ENCODE data around the gene IRAK1. TPM values are rescaled to one million over a fixed set of nuclear protein-coding genes. Genes with fewer than 3 reads are reported as not detected.
A peak's percentile ranks its signal among the peaks of the same experiment; 100 is the strongest.

The IRAK1 gene
- total RNA-seq = 89.4 TPM
- long read RNA-seq, transcript IRAK1-204 (14 exons, 2,049 nt) = minor isoform, 21 of 308 reads
- long read RNA-seq, transcript IRAK1-203 (14 exons, 3,666 nt) = major isoform, 114 of 308 reads
- long read RNA-seq, partial matches to known transcripts = 139 of 308 reads
- long read RNA-seq, other reads (novel, unspliced or antisense) = 29 of 308 reads

DNA sequence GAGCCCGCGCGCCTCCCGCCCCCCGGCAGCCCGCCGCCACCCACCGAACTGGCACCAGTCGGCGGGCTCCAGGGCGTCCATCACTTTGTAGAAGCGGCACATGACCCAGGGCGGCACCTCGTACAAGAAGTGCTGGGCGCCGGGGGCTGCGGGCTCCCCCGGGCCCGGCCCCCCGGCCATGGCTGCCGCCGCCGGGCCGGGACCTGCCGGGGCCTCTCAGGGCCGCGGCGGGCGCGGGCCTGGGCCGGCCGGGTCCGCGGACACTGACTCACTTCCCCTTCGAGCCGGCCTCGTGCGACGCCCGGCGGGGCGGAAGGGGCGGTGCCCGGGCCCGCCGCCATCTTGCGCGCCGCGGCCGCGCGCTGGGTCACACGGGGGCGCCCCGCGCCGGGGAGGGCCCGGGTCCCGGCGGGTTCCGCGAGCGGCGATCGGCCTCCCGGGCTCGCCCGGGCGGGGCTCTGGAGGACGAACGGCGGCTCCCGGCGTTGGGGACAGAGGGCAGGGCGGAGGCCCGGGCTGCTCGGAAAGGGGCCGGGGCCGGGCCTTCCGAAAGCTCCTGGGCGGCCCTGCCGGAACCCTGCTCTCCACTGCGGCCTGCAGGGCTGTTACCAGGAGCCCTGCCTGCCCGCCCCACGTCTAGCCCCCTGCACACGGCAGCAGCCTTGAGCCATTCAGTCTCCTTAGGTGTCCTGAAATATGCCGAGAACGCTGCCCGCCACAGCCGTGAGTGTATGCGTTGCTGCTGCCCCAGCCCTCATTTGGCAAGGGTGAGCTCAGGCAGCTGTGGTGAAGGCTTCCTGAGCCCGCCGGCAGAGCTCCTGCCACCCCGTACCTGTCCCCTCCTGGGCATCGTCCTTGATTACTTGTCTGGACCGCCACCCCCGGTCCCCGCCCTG is at the start of gene IRAK1:
Gene IRAK1 (minus strand): TSS at position 270 of the 896 bp plus-strand sequence. CDS start 90 bp downstream, at position 180.
- TF ChIP-seq, protein P1, sequence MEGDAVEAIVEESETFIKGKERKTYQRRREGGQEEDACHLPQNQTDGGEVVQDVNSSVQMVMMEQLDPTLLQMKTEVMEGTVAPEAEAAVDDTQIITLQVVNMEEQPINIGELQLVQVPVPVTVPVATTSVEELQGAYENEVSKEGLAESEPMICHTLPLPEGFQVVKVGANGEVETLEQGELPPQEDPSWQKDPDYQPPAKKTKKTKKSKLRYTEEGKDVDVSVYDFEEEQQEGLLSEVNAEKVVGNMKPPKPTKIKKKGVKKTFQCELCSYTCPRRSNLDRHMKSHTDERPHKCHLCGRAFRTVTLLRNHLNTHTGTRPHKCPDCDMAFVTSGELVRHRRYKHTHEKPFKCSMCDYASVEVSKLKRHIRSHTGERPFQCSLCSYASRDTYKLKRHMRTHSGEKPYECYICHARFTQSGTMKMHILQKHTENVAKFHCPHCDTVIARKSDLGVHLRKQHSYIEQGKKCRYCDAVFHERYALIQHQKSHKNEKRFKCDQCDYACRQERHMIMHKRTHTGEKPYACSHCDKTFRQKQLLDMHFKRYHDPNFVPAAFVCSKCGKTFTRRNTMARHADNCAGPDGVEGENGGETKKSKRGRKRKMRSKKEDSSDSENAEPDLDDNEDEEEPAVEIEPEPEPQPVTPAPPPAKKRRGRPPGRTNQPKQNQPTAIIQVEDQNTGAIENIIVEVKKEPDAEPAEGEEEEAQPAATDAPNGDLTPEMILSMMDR (IDR thresholded peaks at IDR 0.05) = no peak
- Histone ChIP-seq H3K4me1 (no peaks in the 10 kb centered on the region), H3K27ac (peak within 1 kb of the TSS; percentile 87), H3K9me3 (no peaks in the 10 kb centered on the region), H3K36me3 (peaks cover 10% of the 10 kb centered on the region), H3K4me3 (peak within 1 kb of the TSS; percentile 58), H3K27me3 (no peaks in the 10 kb centered on the region)
- DNase-seq = peak; percentile 85
- intact Hi-C loops (cut with DNase I) = no loop called here
- peak; percentile 92 for ATAC-seq

DNA sequence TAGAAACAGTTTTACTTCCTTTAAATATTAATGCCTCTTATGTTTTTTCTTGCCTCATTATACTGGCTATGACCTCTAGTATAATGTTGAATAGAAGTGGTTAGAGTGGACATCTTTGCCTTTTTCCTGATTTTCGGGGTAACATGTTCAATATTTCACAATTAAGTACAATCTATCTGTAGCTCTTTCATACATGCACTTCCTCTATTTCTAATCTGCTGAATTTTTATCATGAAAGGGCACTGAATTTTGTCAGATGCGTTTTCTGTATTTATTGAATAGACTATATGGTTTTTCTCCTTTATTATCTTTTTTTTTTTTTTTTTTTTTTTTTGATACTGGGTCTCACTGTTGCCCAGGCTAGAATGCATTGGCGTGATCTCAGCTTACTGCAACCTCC is 48.9 kb upstream of the IRAK1 start:
- no peaks in the 10 kb centered on the region for H3K27me3 ChIP-seq
- no peaks in the 10 kb centered on the region for H3K9me3 ChIP-seq
- ATAC-seq = no peak
- intact Hi-C loops (cut with DNase I) = no loop called here
- TF ChIP-seq, protein P1 (IDR thresholded peaks at IDR 0.05) = no peak
- no peak for DNase-seq
- no peak overlapping the region for H3K4me3 ChIP-seq
- peaks cover 14% of the 10 kb centered on the region for H3K4me1 ChIP-seq
- H3K36me3 ChIP-seq = no peaks in the 10 kb centered on the region
- H3K27ac ChIP-seq = no peak overlapping the region

DNA sequence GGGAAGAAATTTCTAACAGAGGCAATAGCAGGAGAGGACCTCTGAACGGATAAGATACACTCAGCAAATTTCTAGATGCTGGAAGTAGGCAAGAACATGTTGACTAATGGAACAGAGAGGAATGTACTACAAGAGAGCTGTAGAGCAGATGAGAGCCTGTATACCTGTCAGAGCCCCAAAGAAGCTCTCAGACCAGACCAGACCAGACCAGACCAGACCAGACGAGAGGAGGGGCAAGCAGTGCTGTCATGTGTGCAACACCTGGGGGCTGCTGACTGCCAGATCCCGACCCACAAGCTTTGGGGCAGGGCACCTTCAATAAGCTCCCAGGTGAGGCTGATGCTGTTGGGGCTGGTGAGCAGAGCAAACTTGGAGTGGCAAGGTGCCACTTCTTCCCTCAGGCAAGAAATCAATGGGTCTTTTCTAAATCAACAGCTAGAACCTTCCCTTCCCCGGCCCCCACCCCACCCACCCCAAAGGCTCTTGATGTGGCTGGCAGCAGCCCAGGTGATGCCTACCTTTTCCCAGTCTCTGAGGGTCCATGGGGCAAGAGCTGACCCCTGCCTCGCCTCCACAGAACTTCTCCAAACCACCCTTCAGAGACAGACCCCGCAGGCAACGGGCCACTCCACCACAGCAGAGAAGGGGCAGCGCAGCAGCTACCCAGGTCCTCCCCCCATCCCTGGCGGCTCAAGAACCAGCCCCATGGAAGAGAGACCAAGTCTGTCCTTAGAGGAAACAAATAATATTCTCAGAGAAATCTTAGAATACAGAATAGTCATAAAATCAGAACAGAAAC is 45.1 kb upstream of the IRAK1 start:
- Histone ChIP-seq H3K4me1 (peaks cover 18% of the 10 kb centered on the region), H3K27me3 (no peaks in the 10 kb centered on the region), H3K4me3 (no peak overlapping the region), H3K27ac (no peak overlapping the region), H3K36me3 (no peaks in the 10 kb centered on the region), H3K9me3 (no peaks in the 10 kb centered on the region)
- intact Hi-C loops (cut with DNase I) = no loop called here
- ATAC-seq = peak; percentile 78
- TF ChIP-seq, protein P1 (IDR thresholded peaks at IDR 0.05) = no peak
- no peak for DNase-seq

DNA sequence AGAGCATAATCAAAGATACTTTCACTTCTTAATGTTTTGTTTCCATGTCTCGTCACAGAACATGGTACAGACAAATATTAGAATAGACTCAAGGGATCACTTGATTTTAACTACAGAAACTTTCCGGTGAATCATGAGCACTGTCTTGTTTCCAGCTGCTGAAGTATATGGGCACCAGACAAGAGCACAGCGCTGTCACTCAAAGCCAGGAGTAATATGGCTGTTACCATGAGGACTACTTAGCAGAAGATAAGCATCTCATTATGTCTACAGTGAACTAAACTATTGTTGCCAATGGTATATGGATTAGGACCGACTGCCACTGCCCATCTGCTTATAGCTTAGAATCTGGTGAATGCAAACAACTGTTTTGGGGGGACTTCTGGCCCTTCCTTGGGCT is 43.5 kb upstream of the IRAK1 start:
- DNase-seq = no peak
- Histone ChIP-seq H3K4me1 (peaks cover 19% of the 10 kb centered on the region), H3K27me3 (no peaks in the 10 kb centered on the region), H3K36me3 (no peaks in the 10 kb centered on the region), H3K27ac (no peak overlapping the region), H3K4me3 (no peak overlapping the region), H3K9me3 (no peaks in the 10 kb centered on the region)
- TF ChIP-seq, protein P1 (IDR thresholded peaks at IDR 0.05) = no peak
- intact Hi-C loops (cut with DNase I) = no loop called here
- no peak for ATAC-seq

DNA sequence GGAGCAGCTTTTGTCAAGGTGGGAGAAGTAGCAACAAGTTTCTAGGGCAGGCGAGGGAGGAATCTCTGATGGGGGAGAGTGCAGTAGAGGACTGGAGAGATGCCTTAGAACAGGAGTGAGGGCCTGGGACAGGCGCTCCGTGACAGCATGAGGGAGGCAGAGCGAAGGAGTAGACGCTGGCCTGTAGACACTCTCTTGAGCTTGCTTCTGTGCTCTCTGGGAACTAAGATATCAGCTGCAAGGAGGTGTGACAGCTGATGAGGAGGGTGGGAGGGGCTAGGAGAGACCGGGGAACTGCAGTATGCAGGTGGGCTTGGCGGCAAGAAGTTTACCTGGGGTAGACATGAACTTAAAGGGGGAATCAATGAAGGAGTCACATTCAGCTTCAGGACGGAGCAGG is 42.1 kb upstream of the IRAK1 start:
- intact Hi-C loops (cut with DNase I) = no loop called here
- DNase-seq (no peak), ATAC-seq (no peak)
- H3K4me1 ChIP-seq = peaks cover 24% of the 10 kb centered on the region
- no peak overlapping the region for H3K4me3 ChIP-seq
- no peak overlapping the region for H3K27ac ChIP-seq
- no peaks in the 10 kb centered on the region for H3K27me3 ChIP-seq
- H3K9me3 ChIP-seq = no peaks in the 10 kb centered on the region
- TF ChIP-seq, protein P1 (IDR thresholded peaks at IDR 0.05) = no peak
- no peaks in the 10 kb centered on the region for H3K36me3 ChIP-seq
